Liver (tissue), 9 donors: ENCODE measurements around the gene ATP12A. TPM values are rescaled to one million over a fixed set of nuclear protein-coding genes. Genes with fewer than 3 reads are reported as not detected.
A peak's percentile ranks its signal among the peaks of the same experiment; 100 is the strongest.

ENCODE experiments used
- DNase-seq: peaks from one replicate; pipeline ENCODE4 v3.0.0-alpha.2; 2017; ENCODE audit warnings: low spot score
- H3K27ac ChIP-seq, 2 donors: one replicate each; pipeline ENCODE4 v1.7.0; 2013; ENCODE audit warnings: inconsistent platforms in 2 of 2, low read length in 2 of 2, control low read depth in 1 of 2, low read depth in 1 of 2, mild to moderate bottlenecking in 1 of 2
- H3K27me3 ChIP-seq, 4 donors: one replicate each; pipeline versions ENCODE4 v1.6.1 to v1.7.0; 2013; ENCODE audit warnings: low read length in 3 of 4, inconsistent platforms in 1 of 4, mild to moderate bottlenecking in 1 of 4, moderate library complexity in 1 of 4; ENCODE audit not compliant: control insufficient read depth in 4 of 4, insufficient read depth in 4 of 4
- H3K36me3 ChIP-seq, 4 donors: one replicate each; pipeline versions ENCODE4 v1.6.1 to v1.7.0; 2013; ENCODE audit warnings: low read length in 3 of 4, mild to moderate bottlenecking in 3 of 4, low read depth in 1 of 4, moderate library complexity in 1 of 4; ENCODE audit not compliant: control insufficient read depth in 4 of 4, insufficient read depth in 3 of 4
- H3K4me1 ChIP-seq, 4 donors: one replicate each; pipeline versions ENCODE4 v1.6.1 to v1.7.0; 2013; ENCODE audit warnings: low read length in 3 of 4, mild to moderate bottlenecking in 3 of 4, moderate library complexity in 1 of 4; ENCODE audit not compliant: control insufficient read depth in 4 of 4, insufficient read depth in 4 of 4
- H3K4me3 ChIP-seq, 3 donors: one replicate each; pipeline versions ENCODE4 v1.6.1 to v1.7.0; 2013; ENCODE audit warnings: low read length in 3 of 3, control low read depth in 1 of 3, low read depth in 1 of 3, mild to moderate bottlenecking in 1 of 3
- H3K9ac ChIP-seq, 2 donors: one replicate each; pipeline ENCODE4 v1.7.0; 2013; ENCODE audit warnings: low read length in 2 of 2, mild to moderate bottlenecking in 2 of 2, moderate library complexity in 2 of 2, control low read depth in 1 of 2, low read depth in 1 of 2
- H3K9me3 ChIP-seq, 4 donors: one replicate each; pipeline versions ENCODE4 v1.6.1 to v1.7.0; 2013; ENCODE audit warnings: low read length in 3 of 4; ENCODE audit not compliant: control insufficient read depth in 4 of 4
- ATF3 ChIP-seq: IDR thresholded peaks from 2 replicates; pipeline ENCODE4 v1.6.1; 2016; ENCODE audit warnings: antibody characterized with exemption
- GABPA ChIP-seq, 2 donors: IDR thresholded peaks in 1 of 2; conservative IDR thresholded peaks in 1 of 2; 2 replicates each; pipeline ENCODE4 v1.6.1; 2016; ENCODE audit warnings: antibody characterized with exemption in 2 of 2, mild to moderate bottlenecking in 1 of 2, moderate library complexity in 1 of 2
- HNF4A ChIP-seq, 2 donors: conservative IDR thresholded peaks; 2 replicates each; pipeline ENCODE4 v1.6.1; 2016; ENCODE audit warnings: antibody characterized with exemption in 2 of 2, mild to moderate bottlenecking in 2 of 2
- JUND ChIP-seq, 2 donors: IDR thresholded peaks; 2 replicates each; pipeline ENCODE4 v1.6.1; 2016; ENCODE audit warnings: antibody characterized with exemption in 2 of 2
- MAX ChIP-seq: IDR thresholded peaks from 2 replicates; pipeline ENCODE4 v1.6.1; 2016; ENCODE audit warnings: antibody characterized with exemption
- NR2F2 ChIP-seq: IDR thresholded peaks from 2 replicates; pipeline ENCODE4 v1.6.1; 2016; ENCODE audit warnings: antibody characterized with exemption
- RAD21 ChIP-seq, 2 donors: IDR thresholded peaks; 2 replicates each; pipeline ENCODE4 v1.6.1; 2016; ENCODE audit warnings: antibody characterized with exemption in 2 of 2, mild to moderate bottlenecking in 2 of 2
- SP1 ChIP-seq: IDR thresholded peaks from 2 replicates; pipeline ENCODE4 v1.6.1; 2018; ENCODE audit warnings: antibody characterized with exemption, mild to moderate bottlenecking
- WGBS: extraction: QIAGEN DNeasy Blood & Tissue Kit; methylation state at CpG from one replicate; pipeline ENCODE4 v1.1.7; 2013; 5-methylcytosine and 5-hydroxymethylcytosine counted together
- polyA plus RNA-seq, 2 donors: library from polyadenylated mRNA; stranded (reverse) in 1 of 2; unstranded in 1 of 2; fragments of 200-250 nt in 1 of 2; fragments of >200 nt in 1 of 2; fragmentation: Nextera tagmentation in 1 of 2; extraction: Ambion mirVana in 1 of 2; gene quantifications; one replicate each; pipeline versions ENCODE4 v1.2.1 to v1.2.3, GENCODE V29; 2013 to 2015
- total RNA-seq, 2 donors: library from RNA; depleted of rRNA; stranded (reverse); fragments of >200 nt; gene quantifications; one replicate each; pipeline ENCODE4 v1.2.3, GENCODE V29; 2014
- TF ChIP-seq, protein P1 (sequence below): fragments of 150-350 bp; IDR thresholded peaks from 2 replicates; pipeline ENCODE4 v1.5.1; 2017; ENCODE audit warnings: improper control_type of control experiment, low read depth, low read length; ENCODE audit not compliant: missing input control
- TF ChIP-seq, protein P2 (sequence below): IDR thresholded peaks from 2 replicates; pipeline ENCODE4 v1.6.1; 2016; ENCODE audit warnings: antibody characterized with exemption, mild to moderate bottlenecking
- donor health status: healthy.
- donor health status: healthy.
- donor health status: healthy.
- donor health status: healthy.
- donor health status: healthy.

ATP12A gene
- total and polyA plus RNA-seq, 4 donors, result under 0.01 TPM; not detected in 3

DNA sequence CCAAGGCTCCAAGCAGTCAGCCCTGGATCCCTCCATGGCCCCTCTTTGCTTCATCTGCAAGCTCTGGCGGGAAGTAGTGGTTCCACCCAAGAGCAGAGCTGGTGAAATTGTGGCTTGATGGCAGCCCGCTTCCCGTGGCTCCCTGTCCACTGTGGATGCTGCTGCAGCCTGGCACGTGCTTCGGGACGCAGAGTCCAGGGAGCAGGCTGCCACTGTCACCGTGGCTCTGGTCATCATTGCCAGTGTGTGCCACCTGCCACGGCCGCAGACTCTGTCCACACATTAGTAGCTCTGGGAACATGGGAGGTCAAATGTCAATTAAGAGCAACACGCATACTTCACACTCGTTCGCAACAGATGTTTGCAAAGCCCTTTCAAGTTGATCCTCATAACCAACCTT lies 43.0 kb downstream of the ATP12A start:
- H3K36me3 ChIP-seq, result no peaks in the 10 kb centered on the region
- DNase-seq, result no peak
- H3K9me3 ChIP-seq, result no peaks in the 10 kb centered on the region
- WGBS, result 82% methylated on average over 12 of the region's 12 CpGs
- H3K27me3 ChIP-seq, result peaks cover 0 to 3% (median 1%) of the 10 kb centered on the region in 4 donors
- H3K4me1 ChIP-seq, result no peaks in the 10 kb centered on the region
- H3K9ac ChIP-seq, result no peak overlapping the region
- no peak overlapping the region for H3K4me3 ChIP-seq
- TF ChIP-seq GABPA (IDR thresholded peaks at IDR 0.05 in 1 of 2, conservative IDR thresholded peaks at IDR 0.05 in 1 of 2), result no peak
- TF ChIP-seq ATF3, result no peak
- no peak for TF ChIP-seq JUND (IDR thresholded peaks at IDR 0.05)
- TF ChIP-seq, protein P1, sequence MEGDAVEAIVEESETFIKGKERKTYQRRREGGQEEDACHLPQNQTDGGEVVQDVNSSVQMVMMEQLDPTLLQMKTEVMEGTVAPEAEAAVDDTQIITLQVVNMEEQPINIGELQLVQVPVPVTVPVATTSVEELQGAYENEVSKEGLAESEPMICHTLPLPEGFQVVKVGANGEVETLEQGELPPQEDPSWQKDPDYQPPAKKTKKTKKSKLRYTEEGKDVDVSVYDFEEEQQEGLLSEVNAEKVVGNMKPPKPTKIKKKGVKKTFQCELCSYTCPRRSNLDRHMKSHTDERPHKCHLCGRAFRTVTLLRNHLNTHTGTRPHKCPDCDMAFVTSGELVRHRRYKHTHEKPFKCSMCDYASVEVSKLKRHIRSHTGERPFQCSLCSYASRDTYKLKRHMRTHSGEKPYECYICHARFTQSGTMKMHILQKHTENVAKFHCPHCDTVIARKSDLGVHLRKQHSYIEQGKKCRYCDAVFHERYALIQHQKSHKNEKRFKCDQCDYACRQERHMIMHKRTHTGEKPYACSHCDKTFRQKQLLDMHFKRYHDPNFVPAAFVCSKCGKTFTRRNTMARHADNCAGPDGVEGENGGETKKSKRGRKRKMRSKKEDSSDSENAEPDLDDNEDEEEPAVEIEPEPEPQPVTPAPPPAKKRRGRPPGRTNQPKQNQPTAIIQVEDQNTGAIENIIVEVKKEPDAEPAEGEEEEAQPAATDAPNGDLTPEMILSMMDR, result no peak
- no peak overlapping the region for H3K27ac ChIP-seq

- 46% methylated on average over 2 of the region's 2 CpGs for WGBS
- Histone ChIP-seq H3K9ac (no peak overlapping the region), H3K9me3 (no peaks in the 10 kb centered on the region), H3K36me3 (no peaks in the 10 kb centered on the region), H3K27ac (no peak overlapping the region), H3K4me3 (no peak overlapping the region), H3K27me3 (peaks cover 0 to 3% (median 1%) of the 10 kb centered on the region in 4 donors), H3K4me1 (no peaks in the 10 kb centered on the region)
- DNase-seq, result no peak
- TF ChIP-seq HNF4A (conservative IDR thresholded peaks at IDR 0.05) (no peak), GABPA (IDR thresholded peaks at IDR 0.05 in 1 of 2, conservative IDR thresholded peaks at IDR 0.05 in 1 of 2) (no peak), SP1 (no peak), NR2F2 (no peak), MAX (no peak)
Measured at GRCh38 chr13:24724714-24725113, 44.5 kb downstream of the ATP12A start.

GRCh38 chr13:24725379-24725778 lies 45.2 kb downstream of the ATP12A start:
- Histone ChIP-seq H3K9ac (no peak overlapping the region), H3K9me3 (no peaks in the 10 kb centered on the region), H3K27ac (no peak overlapping the region), H3K4me1 (no peaks in the 10 kb centered on the region), H3K4me3 (no peak overlapping the region), H3K36me3 (no peaks in the 10 kb centered on the region), H3K27me3 (peaks cover 0 to 3% (median 1%) of the 10 kb centered on the region in 4 donors)
- no peak for DNase-seq
- no peak for TF ChIP-seq ATF3
- WGBS, result 81% methylated on average over 5 of the region's 5 CpGs

GRCh38 chr13:24727731-24728601 lies 47.8 kb downstream of the ATP12A start:
- no peak for DNase-seq
- Histone ChIP-seq H3K27ac (no peak overlapping the region), H3K9me3 (no peaks in the 10 kb centered on the region), H3K4me3 (no peak overlapping the region), H3K9ac (no peak overlapping the region), H3K4me1 (no peaks in the 10 kb centered on the region), H3K36me3 (no peaks in the 10 kb centered on the region), H3K27me3 (peaks cover 0 to 3% (median 0%) of the 10 kb centered on the region in 4 donors)
- 60% methylated on average over 24 of the region's 24 CpGs for WGBS
- peak; percentile 88 to 89 for TF ChIP-seq RAD21 (IDR thresholded peaks at IDR 0.05)
- TF ChIP-seq, protein P1, result peak; percentile 86
- TF ChIP-seq, protein P2, sequence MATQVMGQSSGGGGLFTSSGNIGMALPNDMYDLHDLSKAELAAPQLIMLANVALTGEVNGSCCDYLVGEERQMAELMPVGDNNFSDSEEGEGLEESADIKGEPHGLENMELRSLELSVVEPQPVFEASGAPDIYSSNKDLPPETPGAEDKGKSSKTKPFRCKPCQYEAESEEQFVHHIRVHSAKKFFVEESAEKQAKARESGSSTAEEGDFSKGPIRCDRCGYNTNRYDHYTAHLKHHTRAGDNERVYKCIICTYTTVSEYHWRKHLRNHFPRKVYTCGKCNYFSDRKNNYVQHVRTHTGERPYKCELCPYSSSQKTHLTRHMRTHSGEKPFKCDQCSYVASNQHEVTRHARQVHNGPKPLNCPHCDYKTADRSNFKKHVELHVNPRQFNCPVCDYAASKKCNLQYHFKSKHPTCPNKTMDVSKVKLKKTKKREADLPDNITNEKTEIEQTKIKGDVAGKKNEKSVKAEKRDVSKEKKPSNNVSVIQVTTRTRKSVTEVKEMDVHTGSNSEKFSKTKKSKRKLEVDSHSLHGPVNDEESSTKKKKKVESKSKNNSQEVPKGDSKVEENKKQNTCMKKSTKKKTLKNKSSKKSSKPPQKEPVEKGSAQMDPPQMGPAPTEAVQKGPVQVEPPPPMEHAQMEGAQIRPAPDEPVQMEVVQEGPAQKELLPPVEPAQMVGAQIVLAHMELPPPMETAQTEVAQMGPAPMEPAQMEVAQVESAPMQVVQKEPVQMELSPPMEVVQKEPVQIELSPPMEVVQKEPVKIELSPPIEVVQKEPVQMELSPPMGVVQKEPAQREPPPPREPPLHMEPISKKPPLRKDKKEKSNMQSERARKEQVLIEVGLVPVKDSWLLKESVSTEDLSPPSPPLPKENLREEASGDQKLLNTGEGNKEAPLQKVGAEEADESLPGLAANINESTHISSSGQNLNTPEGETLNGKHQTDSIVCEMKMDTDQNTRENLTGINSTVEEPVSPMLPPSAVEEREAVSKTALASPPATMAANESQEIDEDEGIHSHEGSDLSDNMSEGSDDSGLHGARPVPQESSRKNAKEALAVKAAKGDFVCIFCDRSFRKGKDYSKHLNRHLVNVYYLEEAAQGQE, result no peak
